T-helper 22 cell (primary cell): Measurements from ENCODE around the gene SAMD4B.
"Not testable (repeated sequence)": the region's sequence is repeated elsewhere in the genome, so short reads cannot be mapped to it uniquely, and the experiment has no call there.

Source experiments
- DNase-seq: peaks from one replicate; pipeline ENCODE4 v3.0.0-alpha.2; 2020; ENCODE audit warnings: low read depth

The SAMD4B gene

GRCh38 chr19:39341719-39342604 lies at the start of gene SAMD4B:
Gene SAMD4B (plus strand): TSS chr19:39342421. CDS start chr19:39356894, 14,473 bp downstream.
- DNase-seq = peak; percentile 99

DNA sequence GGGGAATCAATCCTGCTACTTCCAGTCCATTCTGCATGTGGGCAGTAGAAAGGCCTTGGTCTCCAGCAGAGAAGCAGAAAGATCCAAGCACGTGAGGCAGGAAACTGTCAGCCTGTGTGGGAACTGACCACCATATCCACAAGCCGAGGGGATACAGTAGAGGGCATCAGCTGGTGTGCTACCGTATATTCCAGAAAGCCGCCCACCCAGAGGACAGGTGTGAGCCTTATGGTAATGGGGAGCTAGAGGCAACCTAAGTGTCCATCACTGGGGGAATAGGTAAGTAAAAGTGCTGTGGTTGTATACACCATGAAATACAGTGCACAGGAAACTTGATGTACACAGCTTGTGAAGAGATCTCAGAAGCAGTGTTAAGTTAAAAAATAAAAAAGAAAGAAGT lies 48.8 kb upstream of the SAMD4B start:
- DNase-seq = no peak

DNA sequence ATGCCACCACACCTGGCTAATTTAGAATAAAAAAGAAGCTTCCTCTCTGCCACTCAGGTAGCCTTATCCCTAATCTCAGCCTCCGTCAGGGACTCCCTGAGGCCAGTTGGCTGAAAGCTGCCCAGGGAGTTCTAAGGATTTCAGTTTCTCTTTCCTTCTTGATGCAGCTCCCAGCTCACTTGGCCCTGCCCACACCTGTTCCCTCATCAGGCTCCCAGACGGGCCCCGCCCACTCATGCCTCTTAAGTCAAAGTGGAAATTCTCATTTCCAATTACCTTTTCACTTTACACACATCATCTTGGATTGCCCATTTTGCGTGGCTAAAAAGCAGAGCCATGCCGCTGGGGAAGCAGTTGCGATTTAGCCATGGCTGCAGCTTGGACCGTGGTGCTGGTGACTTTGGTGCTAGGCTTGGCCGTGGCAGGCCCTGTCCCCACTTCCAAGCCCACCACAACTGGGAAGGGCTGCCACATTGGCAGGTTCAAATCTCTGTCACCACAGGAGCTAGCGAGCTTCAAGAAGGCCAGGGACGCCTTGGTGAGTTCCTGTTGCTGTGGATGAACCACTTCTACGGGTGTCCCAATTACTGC lies 46.1 kb upstream of the SAMD4B start, which contains the start of gene IFNL1:
IFNL1 (plus strand) TSS at position 353 of the 591 bp plus-strand sequence; CDS start at position 368, 15 bp downstream.
- DNase-seq = no peak

GRCh38 chr19:39296906-39297305 lies 45.3 kb upstream of the SAMD4B start:
- DNase-seq = no peak

DNA sequence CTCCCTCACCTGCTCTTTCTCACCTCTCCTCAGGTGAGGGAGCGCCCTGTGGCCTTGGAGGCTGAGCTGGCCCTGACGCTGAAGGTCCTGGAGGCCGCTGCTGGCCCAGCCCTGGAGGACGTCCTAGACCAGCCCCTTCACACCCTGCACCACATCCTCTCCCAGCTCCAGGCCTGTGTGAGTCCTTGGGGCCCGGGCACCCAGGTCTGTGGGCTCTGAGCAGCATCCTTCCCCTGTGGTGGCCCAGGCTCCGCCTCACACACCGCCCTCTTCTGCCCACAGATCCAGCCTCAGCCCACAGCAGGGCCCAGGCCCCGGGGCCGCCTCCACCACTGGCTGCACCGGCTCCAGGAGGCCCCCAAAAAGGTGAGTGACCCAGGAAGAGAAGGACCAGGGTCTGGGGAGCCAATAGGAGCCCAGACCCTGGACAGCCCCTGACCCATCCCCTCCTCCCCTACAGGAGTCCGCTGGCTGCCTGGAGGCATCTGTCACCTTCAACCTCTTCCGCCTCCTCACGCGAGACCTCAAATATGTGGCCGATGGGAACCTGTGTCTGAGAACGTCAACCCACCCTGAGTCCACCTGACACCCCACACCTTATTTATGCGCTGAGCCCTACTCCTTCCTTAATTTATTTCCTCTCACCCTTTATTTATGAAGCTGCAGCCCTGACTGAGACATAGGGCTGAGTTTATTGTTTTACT lies 44.1 kb upstream of the SAMD4B start:
- DNase-seq = no peak

GRCh38 chr19:39299404-39299803 lies 42.8 kb upstream of the SAMD4B start:
- DNase-seq = no peak

- DNase-seq = no peak
Measured at GRCh38 chr19:39299832-39300231, 42.4 kb upstream of the SAMD4B start.

DNA sequence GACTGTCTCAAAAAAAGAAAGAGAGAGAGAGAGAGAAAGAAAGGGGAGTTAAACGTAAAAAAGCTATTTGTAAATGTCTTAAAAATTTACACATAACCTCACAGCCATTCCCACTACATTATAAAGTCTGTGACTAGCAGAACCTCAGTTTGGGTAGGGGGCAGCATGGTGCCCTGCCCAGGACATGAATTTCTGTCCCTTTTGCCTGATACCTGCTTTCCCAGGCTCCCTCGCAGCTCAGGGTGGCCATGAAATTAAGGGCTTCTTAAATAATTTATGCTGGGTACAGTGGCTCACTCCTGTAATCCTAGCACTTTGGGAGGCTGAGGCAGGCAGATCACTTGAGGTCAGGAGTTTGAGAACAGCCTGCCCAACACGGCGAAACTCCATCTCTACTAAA lies 41.2 kb upstream of the SAMD4B start:
- DNase-seq = no peak

GRCh38 chr19:39301562-39301961 lies 40.7 kb upstream of the SAMD4B start:
- DNase-seq = no peak

DNA sequence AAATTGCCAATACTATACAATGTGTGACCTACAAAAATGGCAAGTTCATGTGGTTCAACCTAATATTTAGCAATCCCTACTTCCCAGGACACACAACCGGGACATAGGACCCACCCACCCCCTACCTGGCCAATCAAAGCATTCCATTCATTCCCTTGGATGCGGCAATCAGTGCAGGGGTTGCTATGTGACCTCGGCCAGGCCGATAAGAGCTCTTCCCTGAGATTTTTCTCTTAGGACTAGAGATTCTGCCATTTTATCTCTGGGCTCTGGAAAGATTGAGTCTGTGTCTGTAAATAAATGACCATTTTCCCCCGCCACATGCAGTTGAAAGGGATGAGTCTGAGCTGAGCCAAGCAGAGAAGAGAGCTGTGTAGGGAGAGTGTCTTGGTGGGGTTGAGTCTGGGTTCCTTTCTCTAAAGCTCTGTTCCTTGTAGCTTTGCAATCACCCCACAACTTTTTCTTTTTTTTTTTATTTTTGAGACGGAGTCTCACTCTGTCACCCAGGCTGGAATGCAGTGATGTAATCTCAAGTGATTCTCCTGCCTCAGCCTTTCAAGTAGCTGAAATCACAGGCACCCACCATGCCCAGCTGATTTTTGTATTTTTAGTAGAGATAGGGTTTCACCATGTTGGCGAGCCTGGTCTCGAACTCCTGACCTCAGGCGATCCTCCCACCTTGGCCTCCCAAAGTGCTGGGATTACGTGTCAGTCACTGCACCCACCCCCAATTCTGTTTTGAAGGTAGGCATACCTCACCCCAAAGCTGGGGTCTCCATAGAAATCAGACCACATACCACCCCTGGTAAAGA lies 38.6 kb upstream of the SAMD4B start:
- no peak for DNase-seq

- DNase-seq = no peak
Measured at GRCh38 chr19:39304185-39304513, 38.1 kb upstream of the SAMD4B start.

DNA sequence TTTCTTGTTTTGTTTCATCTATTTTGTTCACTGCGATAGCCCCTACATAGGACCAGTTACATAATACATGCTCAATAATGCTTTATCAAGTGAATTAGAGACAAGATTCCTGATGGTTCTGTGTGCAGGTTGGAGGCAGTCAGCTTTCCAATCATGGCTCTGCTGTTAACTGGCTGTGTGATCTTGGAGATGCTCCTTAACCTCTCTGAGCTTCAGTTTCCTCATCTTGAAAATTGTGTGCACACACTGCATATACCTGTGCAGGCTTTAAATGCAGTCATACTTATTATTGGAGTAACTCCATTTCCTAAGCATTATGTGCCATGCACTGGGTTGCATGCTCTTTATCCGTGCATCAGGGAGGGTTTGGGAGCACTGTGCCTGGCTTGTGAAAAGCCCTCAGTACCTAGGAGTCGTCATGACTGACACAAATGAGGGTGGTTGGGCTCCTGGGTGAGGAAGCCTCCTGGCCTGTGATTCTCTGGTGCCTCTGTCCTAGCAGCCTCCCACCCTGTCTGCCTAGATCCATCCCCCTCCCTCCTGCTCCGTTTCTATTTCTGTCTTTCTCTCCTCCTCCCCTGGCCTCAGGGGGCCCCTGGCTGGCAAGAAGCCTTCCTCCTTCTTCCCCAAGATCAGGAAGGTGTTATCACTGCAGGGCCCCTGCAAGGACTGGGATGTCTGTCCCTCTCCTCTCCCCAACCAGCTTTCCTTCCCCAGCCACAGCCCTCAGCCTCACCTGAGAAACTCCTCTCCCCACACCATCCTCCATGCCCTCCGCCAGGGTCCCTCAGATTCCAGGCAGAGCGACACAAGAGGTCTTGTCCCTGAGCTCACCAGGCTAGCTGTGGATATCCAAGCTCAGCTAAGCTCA lies 37.3 kb upstream of the SAMD4B start:
- DNase-seq = no peak

DNA sequence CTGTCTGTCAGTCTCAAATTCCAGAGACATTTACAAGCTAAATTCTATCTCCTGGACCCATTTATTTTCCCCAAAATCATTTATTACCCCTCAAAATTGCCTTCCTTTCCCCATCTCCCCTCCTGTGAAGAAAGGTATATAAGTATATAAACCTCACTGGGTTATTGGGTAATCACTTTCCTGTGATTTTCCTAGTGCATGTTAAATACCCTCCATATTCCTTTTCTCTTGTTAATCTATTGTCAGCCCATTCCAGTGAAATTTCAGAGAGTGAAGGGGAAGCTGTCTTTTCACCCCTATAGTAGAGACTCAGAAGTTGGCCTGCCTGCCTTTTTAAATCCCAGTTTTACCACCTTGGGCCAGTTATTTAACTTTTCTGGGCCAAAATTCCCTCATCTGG lies 36.1 kb upstream of the SAMD4B start:
- DNase-seq = no peak

DNA sequence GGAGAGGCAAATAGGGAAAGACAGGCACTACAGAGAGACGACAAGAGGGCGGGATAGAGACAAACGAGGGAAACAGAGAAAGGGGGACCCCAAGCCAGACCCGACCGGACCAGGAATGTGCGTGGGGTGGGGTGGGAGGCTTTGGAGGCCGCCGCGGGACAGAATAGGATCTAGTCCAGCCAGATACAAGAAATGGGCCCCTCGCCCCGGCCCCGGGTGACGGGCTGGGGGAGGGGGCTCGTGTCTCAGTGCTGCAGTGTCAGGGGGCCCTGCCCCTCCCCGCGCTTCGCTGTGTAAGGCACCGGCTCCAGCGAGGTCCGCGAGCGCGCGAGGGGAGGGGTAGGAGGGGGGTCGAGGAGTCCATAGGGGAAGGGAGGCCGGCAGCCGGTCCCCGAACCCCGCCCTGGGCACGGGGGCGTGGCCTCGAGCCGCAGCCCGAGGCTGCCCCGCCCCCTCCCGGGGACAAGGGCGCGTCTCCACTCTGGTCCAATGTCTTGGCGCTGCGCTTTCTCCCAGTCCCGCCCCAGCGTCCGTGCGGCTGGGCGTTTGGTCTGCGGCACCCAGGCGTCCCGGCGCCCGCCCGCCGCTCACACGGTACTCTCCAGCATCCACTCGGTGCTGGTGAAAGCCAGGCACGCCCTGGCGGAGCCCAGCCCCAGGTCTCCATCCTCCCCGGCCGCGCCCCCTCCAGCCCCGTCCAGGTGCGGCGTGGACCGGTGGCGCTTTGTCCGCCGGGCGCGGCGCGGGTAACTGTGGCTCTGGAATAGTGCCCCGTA lies 35.0 kb upstream of the SAMD4B start:
- no peak for DNase-seq

DNA sequence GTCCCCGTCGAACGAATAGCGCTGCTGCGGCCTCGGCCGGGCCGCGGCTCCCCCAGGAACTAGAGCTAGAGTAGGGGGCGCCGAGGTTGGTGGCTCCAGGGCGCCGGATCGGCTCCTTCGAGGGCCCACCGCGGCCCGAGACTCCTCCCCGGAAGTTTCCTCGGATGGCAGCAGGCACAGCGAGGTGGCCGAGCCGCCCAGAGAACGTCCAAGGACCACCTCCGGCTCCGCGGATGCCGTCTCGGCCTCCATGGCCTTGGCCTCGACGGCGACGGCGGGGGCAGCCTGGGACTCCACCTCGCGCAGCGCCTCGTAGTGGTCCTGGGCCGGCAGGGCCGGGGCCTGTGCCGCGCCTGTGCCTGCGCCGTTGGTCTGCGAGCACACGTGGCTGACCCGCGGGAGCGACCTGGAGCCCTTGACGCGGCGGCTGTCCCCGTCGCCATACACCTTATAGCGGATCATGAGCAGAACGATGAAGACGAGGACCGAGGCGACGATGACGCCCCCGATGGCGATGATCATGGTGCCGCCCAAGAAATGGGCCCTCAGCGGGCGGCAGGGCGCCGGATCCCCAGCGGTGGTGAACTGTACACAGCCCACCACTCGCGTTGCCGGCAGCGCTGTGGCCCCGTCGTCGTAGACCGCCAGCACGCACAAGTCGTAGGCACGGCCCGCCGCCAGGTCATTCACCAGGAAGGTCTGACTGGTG lies 34.2 kb upstream of the SAMD4B start:
- no peak for DNase-seq

- no peak for DNase-seq
Measured at GRCh38 chr19:39308531-39309304, 33.5 kb upstream of the SAMD4B start.

DNA sequence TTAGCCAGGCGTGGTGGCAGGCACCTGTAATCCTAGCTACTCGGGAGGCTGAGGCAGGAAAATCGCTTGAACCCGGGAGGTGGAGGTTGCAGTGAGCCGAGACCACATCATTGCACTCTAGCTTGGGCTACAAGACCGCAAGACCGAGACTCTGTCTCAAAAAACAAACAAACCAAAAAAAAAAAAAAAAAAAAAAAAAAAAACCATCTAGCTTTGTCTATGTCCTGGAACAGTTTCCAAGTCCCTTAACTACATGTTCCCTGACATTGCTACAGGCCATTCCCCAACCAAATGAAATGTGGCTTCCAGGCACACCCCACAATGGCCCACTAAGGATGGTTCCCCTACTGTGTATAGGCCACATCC lies 32.9 kb upstream of the SAMD4B start:
- not testable (repeated sequence) for DNase-seq

GRCh38 chr19:39310558-39311311 lies 31.5 kb upstream of the SAMD4B start:
- no peak for DNase-seq
